ENCODE results near the gene RAD51C. TPM values are rescaled to one million over a fixed set of nuclear protein-coding genes. Genes with fewer than 3 reads are reported as not detected.
A peak's percentile ranks its signal among the peaks of the same experiment; 100 is the strongest.
"Not testable (repeated sequence)": the region's sequence is repeated elsewhere in the genome, so short reads cannot be mapped to it uniquely, and the experiment has no call there.

The RAD51C gene
- total and polyA plus RNA-seq, 9 of the 15 experiments (the other 6 are each of a cell fraction or from before 2014, with no cell fraction given) = 93.9 to 341 (median 135) TPM

DNA sequence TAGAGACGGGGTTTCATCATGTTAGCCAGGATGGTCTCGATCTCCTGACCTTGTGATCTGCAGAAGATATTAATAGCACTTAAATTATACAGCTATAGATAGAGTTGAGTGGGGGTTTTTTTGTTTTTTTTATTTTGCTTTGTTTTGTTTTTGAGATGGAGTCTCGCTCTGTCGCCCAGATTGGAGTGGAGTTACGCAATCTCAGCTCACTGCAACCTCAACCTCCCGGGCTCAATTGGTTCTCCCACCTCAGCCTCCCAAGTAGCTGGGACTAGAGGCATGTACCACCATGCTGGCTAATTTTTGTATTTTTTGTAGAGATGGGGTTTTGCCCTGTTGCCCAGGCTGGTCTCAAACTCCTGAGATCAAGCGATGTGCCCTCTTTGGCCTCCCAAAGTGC is 2.4 kb upstream of the RAD51C start:
- ATAC-seq; FAIRE-seq; H4K20me1 ChIP-seq (replicated peaks; ENCODE audit: control insufficient read depth, insufficient read depth, low read length); H3K4me1 ChIP-seq (replicated peaks in 1 of 2; ENCODE audit: control insufficient read depth in 2 of 2, insufficient read depth in 2 of 2, low read length in 2 of 2); H3K9me1 ChIP-seq (ENCODE audit: control insufficient read depth, insufficient read depth, low read length); H3K4me2 ChIP-seq (ENCODE audit: insufficient read depth, low read length); H2AFZ ChIP-seq (ENCODE audit: low read depth, low read length); H3K9me3 ChIP-seq (replicated peaks; ENCODE audit: control insufficient read depth, insufficient read depth, low read depth, low read length); H3K27ac ChIP-seq (ENCODE audit: extremely low read depth, low read depth, low read length); in situ Hi-C loops (cut with MboI); CTCF ChIA-PET (ENCODE audit: low intra/inter-chr PET ratio); H3K4me3 ChIP-seq; H3K27me3 ChIP-seq (ENCODE audit: control insufficient read depth in 2 of 2, insufficient read depth in 2 of 2, low read length in 2 of 2); BruUV-seq (replicated peaks); H3K9ac ChIP-seq (ENCODE audit: insufficient read depth in 1 of 2, low read depth in 2 of 2, low read length in 2 of 2); DNase-seq (ENCODE audit: extremely low read depth in 1 of 4, low spot score in 3 of 4); intact Hi-C loops (cut with micrococcal nuclease); TF ChIP-seq CEBPG (CRISPR knock-in tag; IDR thresholded peaks at IDR 0.05): not testable (repeated sequence)
- WGBS (ENCODE audit: insufficient coverage, low coverage, missing lambda C conversion rate) = 81% methylated on average over 7 of the region's 7 CpGs
- TF ChIP-seq CEBPB (tag; IDR thresholded peaks at IDR 0.05) (peak; percentile 84), CEBPG (tag; conservative IDR thresholded peaks at IDR 0.05 in 1 of 2, IDR thresholded peaks at IDR 0.05 in 1 of 2) (peak; percentile 34 to 84; a peak in 3 of 4 replicates)
- POLR2A ChIA-PET = interaction anchor here (2.8 to 4.1 kb wide), 3 partner anchors 11 to 59 kb away, joined by 7 to 13 read pairs (median 11); no protein-coding TSS in a partner anchor
- H3K36me3 ChIP-seq (ENCODE audit: control insufficient read depth, insufficient read depth, low read length) = peaks cover 18% of the 10 kb centered on the region
- H3K79me2 ChIP-seq (ENCODE audit: control insufficient read depth, insufficient read depth, low read length) = peaks cover 26% of the 10 kb centered on the region

- no peaks in the 10 kb centered on the region for H3K9me1 ChIP-seq (ENCODE audit: control insufficient read depth, insufficient read depth, low read length)
- ChIA-PET CTCF (ENCODE audit: low intra/inter-chr PET ratio) (interaction anchor here (0.7 kb wide), 1 partner anchor 14 kb away, joined by 3 read pairs; no protein-coding TSS in a partner anchor), POLR2A (interaction anchor here (1.0 to 4.5 kb wide), 7 partner anchors 10 to 60 kb away, joined by 3 to 41 read pairs (median 6); no protein-coding TSS in a partner anchor)
- intact Hi-C loops (cut with micrococcal nuclease) = loop anchor here (1.0 kb wide), 1 partner anchor 60 kb away; no protein-coding TSS in a partner anchor
- H3K27me3 ChIP-seq (ENCODE audit: control insufficient read depth in 2 of 2, insufficient read depth in 2 of 2, low read length in 2 of 2) = no peaks in the 10 kb centered on the region
- BruUV-seq (replicated peaks) = no TSS peak
- H3K9me3 ChIP-seq (replicated peaks; ENCODE audit: control insufficient read depth, insufficient read depth, low read depth, low read length) = peaks cover 3% of the 10 kb centered on the region
- H3K36me3 ChIP-seq (ENCODE audit: control insufficient read depth, insufficient read depth, low read length) = peaks cover 25% of the 10 kb centered on the region
- peak within 1 kb of the TSS; percentile 52 for H3K4me3 ChIP-seq
- H3K9ac ChIP-seq (ENCODE audit: insufficient read depth in 1 of 2, low read depth in 2 of 2, low read length in 2 of 2) = peak within 1 kb of the TSS; percentile 89 to 98
- no peaks in the 10 kb centered on the region for H4K20me1 ChIP-seq (replicated peaks; ENCODE audit: control insufficient read depth, insufficient read depth, low read length)
- in situ Hi-C loops (cut with MboI) = no loop called here
- no peak for FAIRE-seq
- peak within 1 kb of the TSS; percentile 99 for H2AFZ ChIP-seq (ENCODE audit: low read depth, low read length)
- no peak for ATAC-seq
- peak in 3 of 4 experiments; percentile 24 to 30 (median 29) for DNase-seq (ENCODE audit: extremely low read depth in 1 of 4, low spot score in 3 of 4)
- WGBS (ENCODE audit: insufficient coverage, low coverage, missing lambda C conversion rate) = 67% methylated on average over 13 of the region's 19 CpGs
- peak within 1 kb of the TSS; percentile 87 for H3K27ac ChIP-seq (ENCODE audit: extremely low read depth, low read depth, low read length)
- peaks cover 6% of the 10 kb centered on the region in 2 experiments for H3K4me1 ChIP-seq (replicated peaks in 1 of 2; ENCODE audit: control insufficient read depth in 2 of 2, insufficient read depth in 2 of 2, low read length in 2 of 2)
- H3K79me2 ChIP-seq (ENCODE audit: control insufficient read depth, insufficient read depth, low read length) = peaks cover 32% of the 10 kb centered on the region
- H3K4me2 ChIP-seq (ENCODE audit: insufficient read depth, low read length) = peak within 1 kb of the TSS; percentile 87
- TF ChIP-seq SPI1 (IDR thresholded peaks at IDR 0.05; ENCODE audit: borderline replicate concordance, low read depth, low read length) (no peak), ZNF717 (CRISPR knock-in tag; IDR thresholded peaks at IDR 0.05) (no peak), ZFX (CRISPR knock-in tag; IDR thresholded peaks at IDR 0.05) (no peak), YY1 (IDR thresholded peaks at IDR 0.05; ENCODE audit: borderline replicate concordance in 1 of 3, control insufficient read depth in 1 of 3, extremely low read depth in 1 of 3, insufficient read depth in 3 of 3, insufficient read length in 1 of 3, insufficient replicate concordance in 2 of 3, low read depth in 1 of 3, low read length in 2 of 3) (no peak), HMBOX1 (IDR thresholded peaks at IDR 0.05) (no peak), RNF219 (CRISPR knock-in tag; IDR thresholded peaks at IDR 0.05) (no peak)
Measured at GRCh38 chr17:58691701-58692238, 632 bp upstream of the RAD51C start, which contains the start of gene TEX14. Gene TEX14 (minus strand): TSS chr17:58692045. CDS start chr17:58652001, 40,044 bp downstream.

All from K562 (cell line).